GM12873 (cell line): Measurements from ENCODE around the gene CSNK1A1L.

Experiments
- CTCF ChIP-seq: IDR thresholded peaks from 2 replicates; pipeline ENCODE4 v1.5.1; 2012; ENCODE audit warnings: low read depth, mild to moderate bottlenecking, moderate library complexity, low read length, control low read depth; ENCODE audit not compliant: insufficient read depth; ENCODE audit errors: missing control alignments

Gene CSNK1A1L

GRCh38 chr13:37105251-37105714 is at the start of gene CSNK1A1L:
Gene CSNK1A1L (minus strand): TSS chr13:37105664. CDS start chr13:37105256, 408 bp downstream.
- TF ChIP-seq CTCF, result no peak

DNA sequence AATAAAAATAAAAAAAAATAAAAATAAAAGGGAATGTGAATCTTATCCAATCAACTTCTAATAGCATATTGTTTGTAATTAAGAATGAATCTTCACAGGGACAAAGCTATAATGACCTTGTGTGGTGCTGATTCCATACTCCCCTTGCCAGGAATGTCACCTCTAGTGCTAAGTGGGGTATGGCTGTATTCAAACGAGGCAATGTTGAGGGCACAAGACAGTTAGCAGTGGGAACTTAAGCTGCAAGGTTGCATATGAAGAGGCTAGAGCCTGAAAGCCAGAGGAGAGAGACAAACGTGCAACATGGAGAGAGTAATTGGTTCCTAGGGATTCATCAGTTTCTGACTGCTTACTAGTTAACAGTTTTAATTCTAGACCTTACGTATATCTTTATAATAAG is 43.9 kb upstream of the CSNK1A1L start:
- no peak for TF ChIP-seq CTCF

DNA sequence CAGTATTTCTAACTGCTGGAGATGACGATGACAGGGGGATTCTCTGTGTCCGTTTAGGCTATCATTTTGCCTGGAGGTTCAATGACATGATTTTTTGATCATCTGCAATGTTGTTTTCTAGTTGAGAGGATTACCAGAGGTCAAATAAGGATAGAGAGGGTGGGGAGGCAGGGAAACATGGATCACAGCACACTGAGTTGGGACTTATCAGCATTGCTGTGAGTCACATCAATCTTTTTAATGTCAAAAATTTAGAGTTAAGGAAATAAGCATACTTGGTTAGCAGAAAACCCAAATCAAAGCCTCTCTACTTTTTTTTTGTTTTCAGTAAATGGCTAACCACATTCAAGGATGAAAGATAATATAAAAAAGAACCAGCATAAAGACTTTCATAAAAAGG is 43.0 kb upstream of the CSNK1A1L start:
- TF ChIP-seq CTCF, result no peak

DNA sequence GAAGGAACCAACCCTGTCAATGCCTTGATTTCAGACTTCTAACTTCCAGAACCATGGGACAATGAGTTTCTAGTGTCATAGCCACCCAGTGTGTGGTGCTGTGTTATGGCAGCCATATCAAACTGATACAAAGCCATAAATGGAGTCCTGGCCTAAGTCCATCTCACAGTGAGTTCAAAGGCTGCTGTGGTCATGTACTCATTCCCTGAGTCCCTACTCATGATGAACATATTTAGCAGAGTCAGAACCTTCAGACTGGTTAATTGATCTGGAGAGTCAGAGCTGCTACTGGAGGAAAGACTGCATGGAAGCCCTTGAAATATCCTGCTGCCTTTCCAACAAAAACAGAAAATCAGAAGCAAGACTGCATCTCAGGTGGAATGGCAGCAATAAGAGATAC is 39.2 kb upstream of the CSNK1A1L start:
- no peak for TF ChIP-seq CTCF

DNA sequence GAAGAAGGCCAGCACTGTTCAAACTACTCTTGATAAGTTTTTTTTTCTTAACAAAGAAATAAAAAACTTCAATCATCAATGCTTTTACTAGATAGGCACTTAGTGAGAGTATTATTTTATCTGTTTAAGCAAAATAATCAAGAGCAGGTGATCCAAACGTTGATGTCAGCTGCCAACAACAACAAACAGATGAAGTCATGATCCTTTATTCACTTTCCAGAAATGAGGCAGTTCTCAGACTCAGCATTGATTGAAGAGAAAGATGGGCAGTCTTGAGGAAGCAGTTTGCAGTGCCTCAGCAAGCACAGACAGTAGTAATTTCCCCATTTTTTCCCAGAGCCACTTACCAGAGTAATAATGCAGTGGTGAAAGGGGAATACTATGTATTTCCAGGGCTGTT is 38.4 kb upstream of the CSNK1A1L start:
- no peak for TF ChIP-seq CTCF

- no peak for TF ChIP-seq CTCF
Observed at GRCh38 chr13:37142877-37143276, 37.4 kb upstream of the CSNK1A1L start.

GRCh38 chr13:37141011-37141410 is 35.5 kb upstream of the CSNK1A1L start:
- no peak for TF ChIP-seq CTCF

- no peak for TF ChIP-seq CTCF
Observed at GRCh38 chr13:37139356-37139755, 33.9 kb upstream of the CSNK1A1L start.
